Neural cell (in vitro differentiated cells): ENCODE data around the gene ACOT12. TPM values are rescaled to one million over a fixed set of nuclear protein-coding genes. Genes with fewer than 3 reads are reported as not detected.

ENCODE experiments used
- H2AFZ ChIP-seq: fragments of 200-600, 300-800 bp; sonication (generic), shearing (Covaris generic); 2 replicates; pipeline ENCODE4 v1.6.0; 2014; ENCODE audit warnings: low read depth, mild to moderate bottlenecking, antibody characterized with exemption, low read length, moderate library complexity
- H3F3A ChIP-seq: fragments of 200-600 bp; shearing (Covaris generic); 2 replicates; pipeline ENCODE4 v1.6.1; 2016; ENCODE audit warnings: mild to moderate bottlenecking, moderate library complexity, mixed read lengths, antibody characterized with exemption, low read length; ENCODE audit not compliant: insufficient read depth, poor library complexity, severe bottlenecking
- H3K27ac ChIP-seq: fragments of 200-600, 300-800 bp; sonication (generic), shearing (Covaris generic); 2 replicates; pipeline ENCODE4 v1.5.1; 2014; ENCODE audit warnings: mild to moderate bottlenecking, low read length, moderate library complexity
- H3K27me3 ChIP-seq: fragments of 300-800, 200-600 bp; sonication (generic), shearing (Covaris generic); 2 replicates; pipeline ENCODE4 v1.6.0; 2014; ENCODE audit warnings: mild to moderate bottlenecking, low read depth, low read length, moderate library complexity; ENCODE audit not compliant: insufficient read depth
- H3K36me3 ChIP-seq: fragments of 300-800, 200-600 bp; sonication (generic), shearing (Covaris generic); 2 replicates; pipeline ENCODE4 v1.5.1; 2014; ENCODE audit warnings: mild to moderate bottlenecking, antibody characterized with exemption, low read length, moderate library complexity; ENCODE audit not compliant: insufficient read depth
- H3K4me2 ChIP-seq: fragments of 300-800, 200-600 bp; sonication (generic), shearing (Covaris generic); 2 replicates; pipeline ENCODE4 v1.6.0; 2014; ENCODE audit warnings: mild to moderate bottlenecking, low read length
- H3K4me3 ChIP-seq: fragments of 300-800, 200-600 bp; sonication (generic), shearing (Covaris generic); 2 replicates; pipeline ENCODE4 v1.5.1; 2014; ENCODE audit warnings: mild to moderate bottlenecking, low read length, moderate library complexity
- H3K79me2 ChIP-seq: fragments of 200-600 bp; shearing (Covaris generic); replicated peaks from 2 replicates; pipeline ENCODE4 v1.6.0; 2014; ENCODE audit warnings: mild to moderate bottlenecking, low read length, moderate library complexity; ENCODE audit not compliant: insufficient read depth
- H3K9ac ChIP-seq: fragments of 300-800, 200-600 bp; sonication (generic), shearing (Covaris generic); 2 replicates; pipeline ENCODE4 v1.6.1; 2016; ENCODE audit warnings: mild to moderate bottlenecking, low read length, mixed read lengths
- H3K9me2 ChIP-seq: fragments of 200-600 bp; shearing (Covaris generic); 2 replicates; pipeline ENCODE4 v1.6.1; 2016; ENCODE audit warnings: mild to moderate bottlenecking, low read length, mixed read lengths; ENCODE audit not compliant: insufficient read depth
- H3K9me3 ChIP-seq: fragments of 200-600, 300-800 bp; sonication (generic), shearing (Covaris generic); 2 replicates; pipeline ENCODE4 v1.6.1; 2016; ENCODE audit warnings: mild to moderate bottlenecking, mixed run types, low read length, moderate library complexity, mixed read lengths
- H4K20me1 ChIP-seq: fragments of 200-600 bp; shearing (Covaris generic); 2 replicates; pipeline ENCODE4 v1.6.1; 2016; ENCODE audit warnings: mild to moderate bottlenecking, mixed run types; ENCODE audit not compliant: insufficient read depth
- CTCF ChIP-seq: fragments of 450-650 bp; IDR thresholded peaks from 2 replicates; pipeline ENCODE4 v1.5.1; 2014; ENCODE audit warnings: antibody characterized with exemption, mild to moderate bottlenecking, moderate library complexity; ENCODE audit not compliant: poor library complexity, severe bottlenecking
- EP300 ChIP-seq: fragments of 450-650 bp; conservative IDR thresholded peaks from 2 replicates; pipeline ENCODE4 v1.6.1; 2014; ENCODE audit warnings: antibody characterized with exemption, mild to moderate bottlenecking, moderate library complexity; ENCODE audit not compliant: poor library complexity, severe bottlenecking
- EZH2 ChIP-seq: fragments of 200-600, 300-800 bp; shearing (Covaris generic), sonication (generic); IDR thresholded peaks from 2 replicates; pipeline ENCODE4 v1.6.1; 2014; ENCODE audit warnings: antibody characterized with exemption, low read length, borderline replicate concordance, mild to moderate bottlenecking; ENCODE audit not compliant: insufficient read depth, poor library complexity, severe bottlenecking
- MXI1 ChIP-seq: fragments of 450-650 bp; conservative IDR thresholded peaks from 2 replicates; pipeline ENCODE4 v1.6.1; 2014; ENCODE audit warnings: antibody characterized with exemption, mild to moderate bottlenecking; ENCODE audit not compliant: poor library complexity, severe bottlenecking
- POLR2AphosphoS5 ChIP-seq: IDR thresholded peaks from 2 replicates; pipeline ENCODE4 v1.6.1; 2012
- RAD21 ChIP-seq: fragments of 450-650 bp; conservative IDR thresholded peaks from 2 replicates; pipeline ENCODE4 v1.6.1; 2014; ENCODE audit warnings: antibody characterized with exemption, mild to moderate bottlenecking, moderate library complexity
- REST ChIP-seq: IDR thresholded peaks from 2 replicates; pipeline ENCODE4 v1.6.1; 2012; ENCODE audit warnings: borderline replicate concordance
- SMC3 ChIP-seq: fragments of 450-650 bp; conservative IDR thresholded peaks from 2 replicates; pipeline ENCODE4 v1.6.1; 2014; ENCODE audit warnings: antibody characterized with exemption, mild to moderate bottlenecking, moderate library complexity; ENCODE audit not compliant: poor library complexity
- TAF1 ChIP-seq: IDR thresholded peaks from 2 replicates; pipeline ENCODE4 v1.6.1; 2012; ENCODE audit warnings: low read depth
- polyA plus RNA-seq: library from polyadenylated mRNA; depleted of rRNA; stranded (reverse); fragments of >200 nt; gene quantifications from 2 replicates; pipeline ENCODE4 v1.2.3, GENCODE V29; 2014

ACOT12 gene
- polyA plus RNA-seq, 1 donor from 2014 or later = 1.2 TPM

DNA sequence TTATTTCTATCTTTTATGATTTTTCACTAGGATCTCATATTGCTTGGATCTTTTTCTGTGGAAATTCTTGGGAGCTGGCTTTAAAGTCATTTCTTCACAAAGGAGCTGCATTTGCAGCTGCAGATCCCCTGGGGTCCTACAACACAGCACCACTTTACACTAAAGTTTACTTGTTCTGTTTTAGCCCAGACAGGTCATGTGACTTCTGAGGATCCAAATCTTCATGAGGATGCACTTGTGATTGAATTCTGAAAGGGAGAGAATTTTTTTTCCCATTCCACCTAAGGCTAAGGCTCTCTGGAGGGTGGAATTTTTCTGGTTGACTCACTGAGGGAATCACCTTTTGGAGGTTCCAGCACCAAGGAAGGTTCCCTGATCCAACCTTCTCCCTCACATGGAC is 43.4 kb downstream of the ACOT12 start:
- no peaks in the 10 kb centered on the region for H3K36me3 ChIP-seq
- H2AFZ ChIP-seq = no peak overlapping the region
- no peaks in the 10 kb centered on the region for H3K9me3 ChIP-seq
- H3K9me2 ChIP-seq = no peaks in the 10 kb centered on the region
- H3K27ac ChIP-seq = no peak overlapping the region
- no peak overlapping the region for H3K9ac ChIP-seq
- H3K4me3 ChIP-seq = no peak overlapping the region
- H4K20me1 ChIP-seq = no peaks in the 10 kb centered on the region
- no peaks in the 10 kb centered on the region for H3K79me2 ChIP-seq
- TF ChIP-seq MXI1 (no peak), POLR2AphosphoS5 (no peak), REST (no peak), EP300 (no peak), TAF1 (no peak), SMC3 (no peak), EZH2 (no peak), RAD21 (no peak), CTCF (no peak)
- no peak overlapping the region for H3K4me2 ChIP-seq
- no peaks in the 10 kb centered on the region for H3K27me3 ChIP-seq
- no peaks in the 10 kb centered on the region for H3F3A ChIP-seq

GRCh38 chr5:81349161-81349560 is 44.8 kb downstream of the ACOT12 start:
- Histone ChIP-seq H3K79me2 (no peaks in the 10 kb centered on the region), H3K4me2 (no peak overlapping the region), H2AFZ (no peak overlapping the region), H3K9ac (no peak overlapping the region), H3K4me3 (no peak overlapping the region), H3K27ac (no peak overlapping the region), H3K27me3 (no peaks in the 10 kb centered on the region), H3F3A (no peaks in the 10 kb centered on the region), H3K9me3 (no peaks in the 10 kb centered on the region), H3K9me2 (no peaks in the 10 kb centered on the region), H3K36me3 (no peaks in the 10 kb centered on the region), H4K20me1 (no peaks in the 10 kb centered on the region)
- TF ChIP-seq TAF1 (no peak), SMC3 (no peak), EZH2 (no peak), REST (no peak), CTCF (no peak), EP300 (no peak), RAD21 (no peak), POLR2AphosphoS5 (no peak), MXI1 (no peak)
